Panc1 (cell line): ENCODE data around the gene PTGR3. TPM values are rescaled to one million over a fixed set of nuclear protein-coding genes. Genes with fewer than 3 reads are reported as not detected.

Experiments used
- ATAC-seq: fragments of 200-7000 bp; cut with Tn5 transposase; 2 replicates; pipeline ENCODE4 v1.9.1; 2020; ENCODE audit warnings: mild to moderate bottlenecking, moderate library complexity
- BruUV-seq: library from RNA; stranded (reverse); fragments of 400-500 nt; replicated peaks from 2 replicates; lab custom pipeline; 2021; lab: Mats Ljungman, UMichigan
- CTCF ChIA-PET: fragments of 300-600 bp; sonication (Branson Sonifier 250); formaldehyde crosslinking; loops from one replicate; lab custom pipeline; 2022; ENCODE audit warnings: antibody characterized with exemption; lab: Charles Lee
- POLR2A ChIA-PET: fragments of 300-600 bp; sonication (Branson Sonifier 250); formaldehyde crosslinking; loops from one replicate; lab custom pipeline; 2022; ENCODE audit warnings: antibody characterized with exemption; lab: Charles Lee
- DNase-seq: peaks from one replicate; pipeline ENCODE4 v3.0.0-alpha.2; 2010; ENCODE audit warnings: low read depth, low spot score
- H3K27ac ChIP-seq: 2 replicates; pipeline ENCODE4 v1.5.1; 2011; ENCODE audit warnings: mild to moderate bottlenecking, low read length, inconsistent platforms
- H3K27me3 ChIP-seq: fragments of 200-500 bp; sonication (Bioruptor generic); 2 replicates; pipeline ENCODE4 v1.6.0; 2014; ENCODE audit warnings: low read length, inconsistent platforms; ENCODE audit not compliant: control insufficient read depth, insufficient read depth
- H3K36me3 ChIP-seq: fragments of 200-500 bp; sonication (Bioruptor generic); 2 replicates; pipeline ENCODE4 v1.5.1; 2014; ENCODE audit warnings: inconsistent platforms, mild to moderate bottlenecking, low read length, moderate library complexity; ENCODE audit not compliant: control insufficient read depth, insufficient read depth
- H3K4me1 ChIP-seq: 2 replicates; pipeline ENCODE4 v1.5.1; 2011; ENCODE audit warnings: inconsistent platforms, mild to moderate bottlenecking, low read length, moderate library complexity; ENCODE audit not compliant: control insufficient read depth, insufficient read depth
- H3K4me3 ChIP-seq, 2 experiments: 2 replicates each; pipeline ENCODE4 v1.5.1; 2011 to 2012; ENCODE audit warnings: low read depth in 2 of 2, low read length in 2 of 2, mild to moderate bottlenecking in 2 of 2, inconsistent platforms in 1 of 2, moderate library complexity in 1 of 2
- H3K9me3 ChIP-seq: fragments of 200-500 bp; sonication (Bioruptor generic); 2 replicates; pipeline ENCODE4 v1.5.1; 2014; ENCODE audit warnings: low read depth, mild to moderate bottlenecking, inconsistent platforms, low read length, moderate library complexity; ENCODE audit not compliant: control insufficient read depth, insufficient read depth
- POLR2AphosphoS5 ChIP-seq: IDR thresholded peaks from 2 replicates; pipeline ENCODE4 v1.6.1; 2012; ENCODE audit warnings: mild to moderate bottlenecking, low read depth, low read length, moderate library complexity
- SIN3A ChIP-seq: IDR thresholded peaks from 2 replicates; pipeline ENCODE4 v1.6.1; 2012; ENCODE audit warnings: low read depth, mild to moderate bottlenecking, low read length, moderate library complexity, borderline replicate concordance; ENCODE audit not compliant: insufficient read depth
- TCF7L2 ChIP-seq: IDR thresholded peaks from 2 replicates; pipeline ENCODE4 v1.6.1; 2011; ENCODE audit warnings: mild to moderate bottlenecking, low read depth, low read length, inconsistent platforms
- in situ Hi-C: cut with HindIII; loops from 2 replicates; pipeline ENCODE4 v1.10.0; 2016; ENCODE audit warnings: low sequenced_read_pairs, low pct_unique_long_range_greater_than_20kb
- intact Hi-C: fragments of 100-400 bp; cut with micrococcal nuclease; formaldehyde crosslinking; loops from one replicate; pipeline ENCODE4 v1.10.0; 2022; ENCODE audit not compliant: unreplicated experiment
- total RNA-seq: library from RNA; stranded (reverse); gene quantifications from one replicate; pipeline ENCODE4 v1.2.1, GENCODE V29; 2021; ENCODE audit not compliant: unreplicated experiment
- TF ChIP-seq, protein P1 (sequence below), 2 experiments: IDR thresholded peaks; 2 replicates each; pipeline ENCODE4 v1.6.1; 2011 to 2012; ENCODE audit warnings: low read depth in 2 of 2, control low read depth in 1 of 2, low read length in 1 of 2, mild to moderate bottlenecking in 1 of 2, moderate library complexity in 1 of 2; ENCODE audit not compliant: insufficient read depth in 1 of 2
- TF ChIP-seq, protein P2 (sequence below): fragments of 450-650 bp; IDR thresholded peaks from 2 replicates; pipeline ENCODE4 v1.5.1; 2017; ENCODE audit warnings: mild to moderate bottlenecking

The PTGR3 gene
- total RNA-seq, 1 experiment from 2014 or later = 45.0 TPM

DNA sequence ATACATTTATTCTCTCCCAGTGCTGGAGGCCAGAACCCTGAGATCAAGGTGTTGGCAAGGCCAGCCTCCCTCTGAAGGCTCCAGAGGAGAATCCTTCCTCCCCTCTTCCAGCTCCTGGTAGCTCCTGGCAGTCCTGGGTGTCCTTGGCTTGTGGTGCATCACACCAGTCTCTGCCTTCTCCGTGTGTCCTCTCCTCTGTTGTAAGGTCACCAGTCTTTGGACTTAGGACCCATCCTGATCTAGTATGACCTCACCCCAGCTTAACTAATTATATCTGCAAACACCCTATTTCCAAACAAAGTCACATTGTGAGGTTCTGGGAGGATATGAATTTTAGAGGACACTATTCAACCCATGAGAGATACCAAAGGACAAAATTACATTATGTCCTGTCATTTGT, 32.8 kb upstream of the PTGR3 start:
- Histone ChIP-seq H3K27me3 (no peaks in the 10 kb centered on the region), H3K27ac (no peak overlapping the region), H3K4me3 (no peak overlapping the region), H3K9me3 (no peaks in the 10 kb centered on the region), H3K36me3 (no peaks in the 10 kb centered on the region), H3K4me1 (peaks cover 8% of the 10 kb centered on the region)
- POLR2A ChIA-PET = no interaction called here
- no TSS peak for BruUV-seq
- ATAC-seq (no peak), DNase-seq (no peak)
- intact Hi-C loops = loop anchor here (10.0 kb wide), 1 partner anchor 587 kb away; no protein-coding TSS in a partner anchor
- in situ Hi-C loops = no loop called here
- CTCF ChIA-PET = no interaction called here
- TF ChIP-seq, protein P1, sequence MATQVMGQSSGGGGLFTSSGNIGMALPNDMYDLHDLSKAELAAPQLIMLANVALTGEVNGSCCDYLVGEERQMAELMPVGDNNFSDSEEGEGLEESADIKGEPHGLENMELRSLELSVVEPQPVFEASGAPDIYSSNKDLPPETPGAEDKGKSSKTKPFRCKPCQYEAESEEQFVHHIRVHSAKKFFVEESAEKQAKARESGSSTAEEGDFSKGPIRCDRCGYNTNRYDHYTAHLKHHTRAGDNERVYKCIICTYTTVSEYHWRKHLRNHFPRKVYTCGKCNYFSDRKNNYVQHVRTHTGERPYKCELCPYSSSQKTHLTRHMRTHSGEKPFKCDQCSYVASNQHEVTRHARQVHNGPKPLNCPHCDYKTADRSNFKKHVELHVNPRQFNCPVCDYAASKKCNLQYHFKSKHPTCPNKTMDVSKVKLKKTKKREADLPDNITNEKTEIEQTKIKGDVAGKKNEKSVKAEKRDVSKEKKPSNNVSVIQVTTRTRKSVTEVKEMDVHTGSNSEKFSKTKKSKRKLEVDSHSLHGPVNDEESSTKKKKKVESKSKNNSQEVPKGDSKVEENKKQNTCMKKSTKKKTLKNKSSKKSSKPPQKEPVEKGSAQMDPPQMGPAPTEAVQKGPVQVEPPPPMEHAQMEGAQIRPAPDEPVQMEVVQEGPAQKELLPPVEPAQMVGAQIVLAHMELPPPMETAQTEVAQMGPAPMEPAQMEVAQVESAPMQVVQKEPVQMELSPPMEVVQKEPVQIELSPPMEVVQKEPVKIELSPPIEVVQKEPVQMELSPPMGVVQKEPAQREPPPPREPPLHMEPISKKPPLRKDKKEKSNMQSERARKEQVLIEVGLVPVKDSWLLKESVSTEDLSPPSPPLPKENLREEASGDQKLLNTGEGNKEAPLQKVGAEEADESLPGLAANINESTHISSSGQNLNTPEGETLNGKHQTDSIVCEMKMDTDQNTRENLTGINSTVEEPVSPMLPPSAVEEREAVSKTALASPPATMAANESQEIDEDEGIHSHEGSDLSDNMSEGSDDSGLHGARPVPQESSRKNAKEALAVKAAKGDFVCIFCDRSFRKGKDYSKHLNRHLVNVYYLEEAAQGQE (IDR thresholded peaks at IDR 0.05; ENCODE audit: insufficient read depth in 1 of 2, low read depth in 2 of 2, low read length in 1 of 2) = no peak
- TF ChIP-seq, protein P2, sequence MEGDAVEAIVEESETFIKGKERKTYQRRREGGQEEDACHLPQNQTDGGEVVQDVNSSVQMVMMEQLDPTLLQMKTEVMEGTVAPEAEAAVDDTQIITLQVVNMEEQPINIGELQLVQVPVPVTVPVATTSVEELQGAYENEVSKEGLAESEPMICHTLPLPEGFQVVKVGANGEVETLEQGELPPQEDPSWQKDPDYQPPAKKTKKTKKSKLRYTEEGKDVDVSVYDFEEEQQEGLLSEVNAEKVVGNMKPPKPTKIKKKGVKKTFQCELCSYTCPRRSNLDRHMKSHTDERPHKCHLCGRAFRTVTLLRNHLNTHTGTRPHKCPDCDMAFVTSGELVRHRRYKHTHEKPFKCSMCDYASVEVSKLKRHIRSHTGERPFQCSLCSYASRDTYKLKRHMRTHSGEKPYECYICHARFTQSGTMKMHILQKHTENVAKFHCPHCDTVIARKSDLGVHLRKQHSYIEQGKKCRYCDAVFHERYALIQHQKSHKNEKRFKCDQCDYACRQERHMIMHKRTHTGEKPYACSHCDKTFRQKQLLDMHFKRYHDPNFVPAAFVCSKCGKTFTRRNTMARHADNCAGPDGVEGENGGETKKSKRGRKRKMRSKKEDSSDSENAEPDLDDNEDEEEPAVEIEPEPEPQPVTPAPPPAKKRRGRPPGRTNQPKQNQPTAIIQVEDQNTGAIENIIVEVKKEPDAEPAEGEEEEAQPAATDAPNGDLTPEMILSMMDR = no peak
- no peak for TF ChIP-seq SIN3A
- TF ChIP-seq TCF7L2 = no peak
- TF ChIP-seq POLR2AphosphoS5 = no peak

DNA sequence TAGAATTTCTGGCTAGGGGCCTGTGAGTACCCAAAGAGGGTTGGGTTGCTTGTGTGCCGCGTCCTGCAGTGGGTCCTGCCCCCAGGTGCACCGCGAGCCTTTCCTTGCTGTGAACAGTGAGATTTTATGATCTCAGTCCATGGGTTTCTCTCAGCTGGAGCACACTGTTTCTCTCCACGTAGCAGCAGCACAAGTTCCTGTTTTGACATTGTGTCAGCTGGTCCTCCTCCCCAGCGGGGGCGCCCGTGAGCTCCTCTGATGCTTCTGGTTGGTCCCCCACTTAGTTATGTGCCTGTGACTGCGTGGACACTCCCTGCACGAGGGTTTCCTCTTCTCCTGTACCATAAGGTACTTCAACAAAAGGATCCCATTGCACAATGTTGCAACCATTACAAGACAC, 31.5 kb upstream of the PTGR3 start:
- 0 out of 2 replicates have a peak, but pooled peaks cover 4% of the 10 kb centered on the region for H3K4me1 ChIP-seq
- H3K9me3 ChIP-seq = no peaks in the 10 kb centered on the region
- no peak overlapping the region for H3K4me3 ChIP-seq
- POLR2A ChIA-PET = interaction anchor here (0.5 kb wide), 1 partner anchor 681 kb away, joined by 7 read pairs; no protein-coding TSS in a partner anchor
- CTCF ChIA-PET = no interaction called here
- DNase-seq = no peak
- in situ Hi-C loops (no loop called here), intact Hi-C loops (loop anchor here (10.0 kb wide), 1 partner anchor 586 kb away; no protein-coding TSS in a partner anchor)
- no peaks in the 10 kb centered on the region for H3K36me3 ChIP-seq
- TF ChIP-seq, protein P2 = no peak
- BruUV-seq = no TSS peak
- H3K27ac ChIP-seq = no peak overlapping the region
- no peaks in the 10 kb centered on the region for H3K27me3 ChIP-seq
- no peak for ATAC-seq
